ENCODE measurements around the gene OSBP2. TPM values are rescaled to one million over a fixed set of nuclear protein-coding genes. Genes with fewer than 3 reads are reported as not detected.

Gene OSBP2
- total RNA-seq, 1 experiment from 2014 or later: 7.1 TPM

DNA sequence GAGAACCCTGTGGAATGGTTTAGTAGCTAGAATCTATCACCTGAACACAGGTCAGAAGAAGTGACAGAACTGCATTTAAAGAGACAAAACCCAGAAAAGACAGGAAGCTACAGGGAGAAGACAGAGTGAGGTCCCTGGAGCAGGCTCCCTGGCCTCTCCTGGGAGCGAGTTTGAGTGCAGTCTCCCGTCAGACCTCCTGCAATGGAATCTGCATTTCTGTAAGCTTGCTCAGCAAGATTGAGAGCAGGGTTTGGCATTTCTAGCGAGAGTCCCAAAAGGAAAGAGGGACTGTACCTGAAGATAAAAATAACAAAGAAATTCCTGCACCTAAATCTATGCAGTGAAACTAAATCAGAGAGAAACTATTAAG lies 199.7 kb downstream of the OSBP2 start:
- Histone ChIP-seq H3K36me3 (ENCODE audit: low read depth) (0 out of 2 replicates have a peak, but pooled peaks cover 5% of the 10 kb centered on the region), H3K4me3 (no peak overlapping the region), H3K4me1 (replicated peaks; ENCODE audit: insufficient read depth) (no peaks in the 10 kb centered on the region), H3K27me3 (ENCODE audit: insufficient read depth, low read depth) (no peaks in the 10 kb centered on the region), H2AFZ (no peak overlapping the region), H3K79me2 (ENCODE audit: low read depth) (no peaks in the 10 kb centered on the region), H3F3A (ENCODE audit: insufficient read depth, low read depth) (no peaks in the 10 kb centered on the region), H3K4me2 (no peak overlapping the region), H3K27ac (no peak overlapping the region), H3K9me2 (ENCODE audit: insufficient read depth) (no peaks in the 10 kb centered on the region), H3K9me3 (ENCODE audit: insufficient read depth, low read depth) (no peaks in the 10 kb centered on the region; the same call in 1 of the 2 replicates), H4K20me1 (ENCODE audit: insufficient read depth) (no peaks in the 10 kb centered on the region)
- DNase-seq: no peak
- ChIA-PET POLR2A (ENCODE audit: unreplicated experiment) (no interaction called here), CTCF (no interaction called here)
- no TSS peak for BruUV-seq (replicated peaks)
- TF ChIP-seq EZH2 (IDR thresholded peaks at IDR 0.05; ENCODE audit: low read depth) (no peak), CTCF (conservative IDR thresholded peaks at IDR 0.05) (no peak)
- intact Hi-C loops (cut with micrococcal nuclease; ENCODE audit: unreplicated experiment): no loop called here

DNA sequence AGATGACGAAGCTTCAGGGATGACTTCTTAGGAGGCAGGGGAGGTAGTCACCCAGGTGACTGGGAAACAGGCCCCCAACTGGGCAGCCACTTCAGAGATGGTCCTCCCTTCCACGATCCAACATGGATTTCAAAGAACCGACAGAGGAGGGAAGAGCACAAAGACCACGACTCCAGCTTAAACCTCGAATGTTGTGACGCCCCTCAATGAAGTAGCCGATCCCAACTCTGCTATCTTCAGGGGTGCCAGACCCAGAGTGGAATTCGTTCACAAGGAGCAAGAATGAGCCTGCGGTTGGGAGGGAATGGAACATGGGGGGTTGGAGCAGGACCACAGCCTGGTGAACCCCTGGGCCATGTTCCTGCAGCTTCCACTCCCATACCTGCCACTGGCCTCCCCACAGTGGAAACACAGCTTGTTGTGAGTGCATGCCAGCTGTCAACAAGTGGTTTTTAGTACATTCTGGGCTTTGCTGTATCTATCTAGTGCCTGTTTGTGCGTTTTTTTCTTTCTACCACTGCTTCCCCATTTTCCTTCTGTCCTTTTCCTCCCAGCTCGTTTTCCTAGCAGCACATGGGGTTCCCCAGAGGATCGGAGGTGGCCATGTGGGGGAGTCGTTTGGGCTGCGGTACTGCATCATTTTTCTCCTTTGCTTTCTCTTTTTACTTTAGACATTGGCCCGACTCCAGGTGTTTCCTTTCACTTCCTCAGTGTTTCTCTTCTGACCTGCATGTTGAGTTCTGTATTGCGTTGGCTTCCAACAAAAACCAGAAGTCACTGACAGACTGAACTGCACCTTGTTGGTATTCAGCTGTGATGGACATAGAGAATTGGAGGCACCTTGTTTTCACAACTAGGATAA lies 208.1 kb downstream of the OSBP2 start:
- no peaks in the 10 kb centered on the region; the same call in 1 of the 2 replicates for H3K9me3 ChIP-seq (ENCODE audit: insufficient read depth, low read depth)
- DNase-seq: no peak
- H4K20me1 ChIP-seq (ENCODE audit: insufficient read depth): no peaks in the 10 kb centered on the region
- intact Hi-C loops (cut with micrococcal nuclease; ENCODE audit: unreplicated experiment): no loop called here
- TF ChIP-seq EZH2 (IDR thresholded peaks at IDR 0.05; ENCODE audit: low read depth): no peak
- no peak for TF ChIP-seq CTCF (conservative IDR thresholded peaks at IDR 0.05)
- no peaks in the 10 kb centered on the region for H3K27me3 ChIP-seq (ENCODE audit: insufficient read depth, low read depth)
- H3K9me2 ChIP-seq (ENCODE audit: insufficient read depth): no peaks in the 10 kb centered on the region
- POLR2A ChIA-PET (ENCODE audit: unreplicated experiment): no interaction called here
- no peak overlapping the region for H3K27ac ChIP-seq
- no TSS peak for BruUV-seq (replicated peaks)
- no peak overlapping the region for H3K4me3 ChIP-seq
- no peak overlapping the region for H3K4me2 ChIP-seq
- H3F3A ChIP-seq (ENCODE audit: insufficient read depth, low read depth): no peaks in the 10 kb centered on the region
- CTCF ChIA-PET: interaction anchor here (0.6 kb wide), 1 partner anchor 130 kb away, joined by 7 read pairs; no protein-coding TSS in a partner anchor
- H3K79me2 ChIP-seq (ENCODE audit: low read depth): no peaks in the 10 kb centered on the region
- no peaks in the 10 kb centered on the region for H3K4me1 ChIP-seq (replicated peaks; ENCODE audit: insufficient read depth)
- 0 out of 2 replicates have a peak, but pooled peaks cover 6% of the 10 kb centered on the region for H3K36me3 ChIP-seq (ENCODE audit: low read depth)
- no peak overlapping the region for H2AFZ ChIP-seq

DNA sequence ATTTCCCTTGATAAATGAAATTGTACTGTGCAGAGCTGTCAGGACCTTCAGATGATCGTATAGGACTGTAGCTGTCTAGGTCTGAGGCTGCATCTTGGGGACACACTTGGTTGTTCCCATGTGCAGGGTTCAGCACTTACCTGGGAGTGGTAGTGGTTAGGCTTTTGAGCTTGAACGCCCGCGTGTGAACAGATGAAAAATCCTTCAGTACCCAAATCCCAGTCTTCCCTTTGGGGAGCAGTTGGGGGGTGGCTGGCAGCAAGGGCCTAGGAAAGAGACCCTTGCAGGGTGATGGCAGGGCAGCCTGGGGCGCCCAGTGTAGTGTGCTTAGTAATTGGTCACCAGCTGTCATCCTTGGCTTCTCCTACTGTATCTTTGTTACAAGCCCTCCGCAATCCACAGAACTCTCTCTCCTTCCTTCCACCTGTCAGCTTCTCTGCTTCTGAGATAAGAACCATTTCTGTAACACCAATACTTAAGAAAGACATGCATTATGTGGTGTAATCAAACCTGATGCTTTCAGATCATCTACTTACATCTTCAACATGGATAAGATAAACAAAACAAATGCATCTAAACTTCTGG lies 209.3 kb downstream of the OSBP2 start:
- Histone ChIP-seq H3K4me1 (replicated peaks; ENCODE audit: insufficient read depth) (no peaks in the 10 kb centered on the region), H3F3A (ENCODE audit: insufficient read depth, low read depth) (no peaks in the 10 kb centered on the region), H3K4me3 (no peak overlapping the region), H3K36me3 (ENCODE audit: low read depth) (0 out of 2 replicates have a peak, but pooled peaks cover 5% of the 10 kb centered on the region), H3K27ac (no peak overlapping the region), H4K20me1 (ENCODE audit: insufficient read depth) (no peaks in the 10 kb centered on the region), H3K4me2 (no peak overlapping the region), H3K9me3 (ENCODE audit: insufficient read depth, low read depth) (no peaks in the 10 kb centered on the region; the same call in 1 of the 2 replicates), H3K79me2 (ENCODE audit: low read depth) (no peaks in the 10 kb centered on the region), H3K9me2 (ENCODE audit: insufficient read depth) (no peaks in the 10 kb centered on the region), H3K27me3 (ENCODE audit: insufficient read depth, low read depth) (no peaks in the 10 kb centered on the region), H2AFZ (no peak overlapping the region)
- intact Hi-C loops (cut with micrococcal nuclease; ENCODE audit: unreplicated experiment): no loop called here
- ChIA-PET POLR2A (ENCODE audit: unreplicated experiment) (interaction anchor here (0.6 kb wide), 1 partner anchor 100 kb away, joined by 4 read pairs; no protein-coding TSS in a partner anchor), CTCF (no interaction called here)
- no peak for DNase-seq
- TF ChIP-seq CTCF (conservative IDR thresholded peaks at IDR 0.05) (no peak), EZH2 (IDR thresholded peaks at IDR 0.05; ENCODE audit: low read depth) (no peak)
- no TSS peak for BruUV-seq (replicated peaks)

All from PC-9 (cell line).